Thyroid gland (tissue), 4 donors: Measurements from ENCODE around the gene GPSM1.

Source experiments
- CTCF ChIP-seq, 6 experiments: fragments of 200-600 bp in 3 of 6; fragments of 450-650 bp in 3 of 6; sonication (generic) in 3 of 6; IDR thresholded peaks; one replicate each; pipeline ENCODE4 v1.5.1; 2016 to 2019; ENCODE audit warnings: antibody characterized with exemption in 6 of 6, mild to moderate bottlenecking in 2 of 6, inconsistent platforms in 1 of 6, moderate library complexity in 1 of 6
- POLR2A ChIP-seq, 2 donors: fragments of 450-650 bp; IDR thresholded peaks; one replicate each; pipeline ENCODE4 v1.6.1; 2017; ENCODE audit warnings: antibody characterized with exemption in 2 of 2, mild to moderate bottlenecking in 2 of 2, moderate library complexity in 1 of 2

DNA sequence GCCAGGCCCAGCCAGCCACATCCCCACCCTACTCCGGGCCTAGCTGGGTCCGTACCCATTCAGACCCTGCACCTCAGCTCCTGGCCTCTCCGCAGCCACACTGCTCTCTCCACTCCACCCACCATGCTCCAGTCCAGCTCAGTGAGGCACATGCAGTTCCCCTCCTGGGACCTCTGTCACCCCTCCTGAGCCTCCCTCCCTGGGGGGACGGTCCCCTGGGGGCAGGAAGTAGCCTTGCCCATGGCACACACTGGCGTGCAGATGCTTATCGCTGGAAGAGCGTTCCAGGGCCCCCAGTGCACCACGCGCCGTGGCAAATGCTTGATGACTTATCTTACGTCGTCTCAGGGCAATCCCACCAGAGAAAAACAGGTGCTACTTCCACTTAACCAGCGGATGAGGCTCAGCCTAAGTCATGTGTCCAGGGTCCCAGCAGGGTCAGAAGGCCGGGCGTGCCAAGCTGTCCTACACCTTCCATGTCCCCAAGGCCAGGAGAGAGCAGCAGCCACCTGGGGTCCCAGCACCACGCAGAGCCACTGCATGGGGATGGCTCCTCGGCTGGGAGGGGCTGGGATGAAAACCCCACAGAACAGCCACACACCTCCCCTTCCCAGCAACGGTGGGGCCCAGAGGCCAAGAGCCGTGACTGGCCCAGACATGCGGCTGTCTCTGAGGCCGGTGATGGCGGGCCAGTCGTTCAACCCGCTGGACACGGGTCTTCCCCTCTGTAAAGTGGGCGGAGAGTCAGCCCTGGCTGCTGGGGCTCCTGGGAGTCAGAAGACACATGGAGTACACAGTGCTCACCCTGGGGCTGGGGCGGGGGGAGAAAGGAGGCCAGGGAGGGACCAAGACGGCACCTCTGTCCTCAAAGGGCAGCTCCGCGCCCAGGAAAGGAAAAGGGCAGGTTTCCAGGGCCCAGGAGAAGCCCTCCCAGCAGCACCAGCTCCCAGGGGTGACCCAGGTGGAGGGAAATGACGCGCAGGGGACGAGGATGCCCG lies 20.8 kb upstream of the GPSM1 start:
- TF ChIP-seq CTCF (IDR thresholded peaks at IDR 0.05): no peak
- TF ChIP-seq POLR2A (IDR thresholded peaks at IDR 0.05): no peak
